Fibroblast of skin of right biceps (primary cell): ENCODE results near the gene CTNND1.

ENCODE experiments used
- DNase-seq: peaks from one replicate; pipeline ENCODE4 v3.0.0-alpha.2; 2013

The CTNND1 gene

GRCh38 chr11:57764021-57764420 lies 2.4 kb downstream of the CTNND1 start:
- no peak for DNase-seq

- DNase-seq, result no peak
These were observed 3.0 kb downstream of the CTNND1 start for GRCh38 chr11:57764566-57764965.

GRCh38 chr11:57764972-57765371 lies 3.4 kb downstream of the CTNND1 start:
- DNase-seq, result no peak

GRCh38 chr11:57770793-57771192 lies 9.2 kb downstream of the CTNND1 start:
- no peak for DNase-seq

- no peak for DNase-seq
These were observed 9.8 kb downstream of the CTNND1 start for GRCh38 chr11:57771365-57771764.

- peak; percentile 37 for DNase-seq
These were observed 11.0 kb downstream of the CTNND1 start for GRCh38 chr11:57772562-57772961.

- no peak for DNase-seq
These were observed 11.5 kb downstream of the CTNND1 start for GRCh38 chr11:57773026-57773598.

GRCh38 chr11:57775491-57775890 lies 13.9 kb downstream of the CTNND1 start:
- DNase-seq, result peak; percentile 40

GRCh38 chr11:57776031-57776521 lies 14.5 kb downstream of the CTNND1 start:
- DNase-seq, result peak; percentile 85

GRCh38 chr11:57776577-57777210 lies 15.1 kb downstream of the CTNND1 start:
- no peak for DNase-seq

GRCh38 chr11:57777969-57778317 lies 16.3 kb downstream of the CTNND1 start:
- DNase-seq, result no peak

- DNase-seq, result peak; percentile 100
These were observed 16.9 kb downstream of the CTNND1 start for GRCh38 chr11:57778318-57779037.

- no peak for DNase-seq
These were observed 17.7 kb downstream of the CTNND1 start for GRCh38 chr11:57779276-57779675.

GRCh38 chr11:57781529-57781943 lies 19.9 kb downstream of the CTNND1 start:
- DNase-seq, result no peak

GRCh38 chr11:57785072-57785471 lies 23.5 kb downstream of the CTNND1 start:
- no peak for DNase-seq

- DNase-seq, result peak; percentile 52
These were observed 24.8 kb downstream of the CTNND1 start for GRCh38 chr11:57786436-57786835.

- no peak for DNase-seq
These were observed 25.5 kb downstream of the CTNND1 start for GRCh38 chr11:57787006-57787604.

- DNase-seq, result no peak
These were observed 26.5 kb downstream of the CTNND1 start for GRCh38 chr11:57787920-57788702.

GRCh38 chr11:57788703-57789088 lies 27.1 kb downstream of the CTNND1 start:
- no peak for DNase-seq

- no peak for DNase-seq
These were observed 29.9 kb downstream of the CTNND1 start for GRCh38 chr11:57791321-57792059.

GRCh38 chr11:57792060-57792541 lies 30.5 kb downstream of the CTNND1 start:
- peak; percentile 41 for DNase-seq

GRCh38 chr11:57792870-57793269 lies 31.3 kb downstream of the CTNND1 start:
- no peak for DNase-seq
